H9 (cell line): ENCODE measurements around the gene APLN. TPM values are rescaled to one million over a fixed set of nuclear protein-coding genes. Genes with fewer than 3 reads are reported as not detected.

Source experiments
- DNase-seq: peaks from one replicate; pipeline ENCODE4 v3.0.0-alpha.2; 2017
- H2AFZ ChIP-seq: one replicate; pipeline ENCODE4 v1.6.1; 2013; ENCODE audit warnings: mild to moderate bottlenecking, low read length, control low read depth, moderate library complexity
- H2AK5ac ChIP-seq: 2 replicates; pipeline ENCODE4 v1.6.1; 2013; ENCODE audit warnings: low read length, control low read depth, mixed read lengths; ENCODE audit not compliant: insufficient read length
- H2BK120ac ChIP-seq: one replicate; pipeline ENCODE4 v1.6.1; 2013; ENCODE audit warnings: low read depth, mild to moderate bottlenecking, low read length, control low read depth, inconsistent platforms; ENCODE audit not compliant: poor library complexity, severe bottlenecking
- H2BK12ac ChIP-seq: 2 replicates; pipeline ENCODE4 v1.6.1; 2013; ENCODE audit warnings: low read length, control low read depth, mixed read lengths, low read depth; ENCODE audit not compliant: insufficient read length
- H2BK15ac ChIP-seq: 2 replicates; pipeline ENCODE4 v1.6.1; 2013; ENCODE audit warnings: low read depth, low read length, control low read depth
- H2BK20ac ChIP-seq: one replicate; pipeline ENCODE4 v1.6.1; 2013; ENCODE audit warnings: low read depth, mild to moderate bottlenecking, low read length, control low read depth, inconsistent platforms; ENCODE audit not compliant: poor library complexity, severe bottlenecking
- H2BK5ac ChIP-seq: 2 replicates; pipeline ENCODE4 v1.6.1; 2013; ENCODE audit warnings: low read length, control low read depth, mixed read lengths; ENCODE audit not compliant: insufficient read length
- H3K14ac ChIP-seq: 2 replicates; pipeline ENCODE4 v1.6.1; 2013; ENCODE audit warnings: low read length, control low read depth; ENCODE audit not compliant: insufficient read depth
- H3K18ac ChIP-seq: 2 replicates; pipeline ENCODE4 v1.6.1; 2013; ENCODE audit warnings: low read depth, mild to moderate bottlenecking, mixed read lengths, low read length, control low read depth; ENCODE audit not compliant: insufficient read length
- H3K23ac ChIP-seq: 2 replicates; pipeline ENCODE4 v1.6.1; 2013; ENCODE audit warnings: low read length, control low read depth, mixed read lengths, low read depth; ENCODE audit not compliant: insufficient read length
- H3K23me2 ChIP-seq: 2 replicates; pipeline ENCODE4 v1.6.1; 2013; ENCODE audit warnings: low read depth, mild to moderate bottlenecking, mixed read lengths, low read length, control low read depth; ENCODE audit not compliant: insufficient read length, poor library complexity, severe bottlenecking
- H3K27ac ChIP-seq: 2 replicates; pipeline ENCODE4 v1.5.1; 2013; ENCODE audit warnings: low read length, control low read depth, mixed read lengths, low read depth; ENCODE audit not compliant: insufficient read length
- H3K27me3 ChIP-seq: 2 replicates; pipeline ENCODE4 v1.6.1; 2013; ENCODE audit warnings: low read length, control low read depth, inconsistent platforms; ENCODE audit not compliant: insufficient read depth
- H3K4ac ChIP-seq: 2 replicates; pipeline ENCODE4 v1.6.1; 2013; ENCODE audit warnings: low read depth, mild to moderate bottlenecking, control low read depth, inconsistent platforms, low read length, moderate library complexity
- H3K4me1 ChIP-seq: 2 replicates; pipeline ENCODE4 v1.6.1; 2013; ENCODE audit warnings: low read length, control low read depth, inconsistent platforms; ENCODE audit not compliant: insufficient read depth
- H3K4me2 ChIP-seq: 2 replicates; pipeline ENCODE4 v1.6.1; 2013; ENCODE audit warnings: low read length, control low read depth, mixed read lengths; ENCODE audit not compliant: insufficient read length, insufficient read depth
- H3K56ac ChIP-seq: 2 replicates; pipeline ENCODE4 v1.6.1; 2013; ENCODE audit warnings: low read depth, mild to moderate bottlenecking, mixed read lengths, low read length, control low read depth; ENCODE audit not compliant: insufficient read length
- H3K79me1 ChIP-seq: 2 replicates; pipeline ENCODE4 v1.6.1; 2013; ENCODE audit warnings: low read depth, mild to moderate bottlenecking, moderate library complexity, low read length, control low read depth, inconsistent platforms; ENCODE audit not compliant: insufficient read depth, poor library complexity, severe bottlenecking
- H3K79me2 ChIP-seq: 2 replicates; pipeline ENCODE4 v1.6.1; 2013; ENCODE audit warnings: low read length, control low read depth, inconsistent platforms; ENCODE audit not compliant: insufficient read depth
- H3K9ac ChIP-seq: 2 replicates; pipeline ENCODE4 v1.6.1; 2013; ENCODE audit warnings: low read length, control low read depth, mixed read lengths; ENCODE audit not compliant: insufficient read length; ENCODE audit errors: extremely low read depth
- H3K9me3 ChIP-seq: one replicate; pipeline ENCODE4 v1.6.1; 2013; ENCODE audit warnings: low read depth, low read length, inconsistent platforms; ENCODE audit not compliant: control insufficient read depth
- H3T11ph ChIP-seq: one replicate; pipeline ENCODE4 v1.6.1; 2013; ENCODE audit warnings: mild to moderate bottlenecking, low read length, control low read depth, inconsistent platforms
- H4K20me1 ChIP-seq: one replicate; pipeline ENCODE4 v1.6.1; 2013; ENCODE audit not compliant: control insufficient read depth, insufficient read length, insufficient read depth
- H4K5ac ChIP-seq: 2 replicates; pipeline ENCODE4 v1.6.1; 2013; ENCODE audit warnings: low read depth, mild to moderate bottlenecking, mixed read lengths, low read length, control low read depth; ENCODE audit not compliant: insufficient read length
- H4K8ac ChIP-seq: replicated peaks from 2 replicates; pipeline ENCODE4 v1.6.1; 2013; ENCODE audit warnings: low read length, control low read depth, mixed read lengths, low read depth; ENCODE audit not compliant: insufficient read length
- H4K91ac ChIP-seq: 2 replicates; pipeline ENCODE4 v1.6.1; 2013; ENCODE audit warnings: low read depth, mild to moderate bottlenecking, moderate library complexity, mixed read lengths, low read length, control low read depth; ENCODE audit not compliant: insufficient read length
- H3K27ac Mint-ChIP-seq, 3 experiments: 2 replicates in 2 of 3; 3 replicates in 1 of 3; pipeline ENCODE4 v1.8.0; 2020 to 2021; ENCODE audit warnings: mixed read lengths in 3 of 3, mild to moderate bottlenecking in 1 of 3, moderate library complexity in 1 of 3
- H3K27me3 Mint-ChIP-seq: 2 replicates; pipeline ENCODE4 v1.8.0; 2021; ENCODE audit warnings: low read depth, mild to moderate bottlenecking, moderate library complexity, mixed read lengths
- H3K36me3 Mint-ChIP-seq, 3 experiments: 2 replicates in 2 of 3; 3 replicates in 1 of 3; pipeline ENCODE4 v1.8.0; 2020 to 2021; ENCODE audit warnings: low read depth in 3 of 3, mixed read lengths in 3 of 3; ENCODE audit not compliant: insufficient read depth in 1 of 3
- H3K4me1 Mint-ChIP-seq, 2 experiments: 2 replicates each; pipeline ENCODE4 v1.8.0; 2020; ENCODE audit warnings: mixed read lengths in 2 of 2
- H3K4me3 Mint-ChIP-seq, 2 experiments: 2 replicates in 1 of 2; 3 replicates in 1 of 2; pipeline ENCODE4 v1.8.0; 2020 to 2021; ENCODE audit warnings: mild to moderate bottlenecking in 2 of 2, mixed read lengths in 2 of 2, moderate library complexity in 1 of 2
- H3K9me3 Mint-ChIP-seq, 2 experiments: 2 replicates in 1 of 2; 3 replicates in 1 of 2; pipeline ENCODE4 v1.8.0; 2020; ENCODE audit warnings: mild to moderate bottlenecking in 2 of 2, mixed read lengths in 2 of 2, moderate library complexity in 1 of 2
- CTCF ChIP-seq: fragments of 200-600 bp; sonication (generic); conservative IDR thresholded peaks from 3 replicates; pipeline ENCODE4 v1.8.0; 2021; ENCODE audit warnings: antibody characterized with exemption, mild to moderate bottlenecking
- total RNA-seq: library from RNA; stranded (reverse); gene quantifications from 2 replicates; pipeline ENCODE4 v1.2.1, GENCODE V29; 2021

The APLN gene
- total RNA-seq, 1 experiment from 2014 or later, result 0.24 TPM

DNA sequence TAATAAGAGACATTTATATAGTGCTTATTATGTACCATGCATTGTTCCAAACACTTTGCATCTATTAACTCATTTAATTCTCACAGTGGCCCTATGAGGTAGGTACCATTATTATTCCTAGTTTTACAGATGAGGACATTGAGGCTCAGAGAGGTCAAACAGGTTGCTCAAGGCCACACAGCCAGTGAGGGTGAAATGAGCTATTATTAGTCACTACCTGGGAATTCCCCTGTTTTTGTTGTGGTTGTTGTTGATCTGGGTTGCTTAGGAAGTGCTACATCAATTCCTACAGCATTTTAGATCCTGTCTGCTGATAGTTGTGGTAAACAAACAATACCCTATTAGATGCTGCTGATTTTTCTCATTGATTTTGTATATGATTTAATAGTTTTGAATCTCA, 41.2 kb downstream of the APLN start:
- Mint-ChIP-seq H3K9me3 (peaks cover 0 to 14% of the 10 kb centered on the region in 2 experiments; a peak in 2 of 5 replicates), H3K36me3 (peaks cover 0 to 2% (median 0%) of the 10 kb centered on the region in 3 experiments; a peak in 1 of 7 replicates), H3K4me1 (peaks cover 2 to 3% of the 10 kb centered on the region in 2 experiments; a peak in 1 of 4 replicates), H3K4me3 (no peak overlapping the region), H3K27ac (no peak overlapping the region), H3K27me3 (peaks cover 10% of the 10 kb centered on the region)
- no peak overlapping the region for H2BK5ac ChIP-seq
- no peaks in the 10 kb centered on the region for H3K79me1 ChIP-seq
- no peak overlapping the region for H2AFZ ChIP-seq
- H3K14ac ChIP-seq, result no peak overlapping the region
- H3K9ac ChIP-seq, result no peak overlapping the region
- H2BK12ac ChIP-seq, result no peak overlapping the region
- H3K18ac ChIP-seq, result no peak overlapping the region
- H4K20me1 ChIP-seq, result no peaks in the 10 kb centered on the region
- H3K23ac ChIP-seq, result no peak overlapping the region
- H3K27ac ChIP-seq, result no peak overlapping the region
- H3T11ph ChIP-seq, result no peak overlapping the region
- H4K91ac ChIP-seq, result no peak overlapping the region
- H3K56ac ChIP-seq, result no peak overlapping the region
- H3K27me3 ChIP-seq, result no peaks in the 10 kb centered on the region
- no peak for TF ChIP-seq CTCF
- no peak overlapping the region for H2BK120ac ChIP-seq
- H3K4ac ChIP-seq, result no peak overlapping the region
- no peaks in the 10 kb centered on the region for H3K23me2 ChIP-seq
- no peak overlapping the region for H2BK20ac ChIP-seq
- H3K4me2 ChIP-seq, result no peak overlapping the region
- H4K5ac ChIP-seq, result no peak overlapping the region
- no peak for DNase-seq
- no peak overlapping the region for H2BK15ac ChIP-seq
- no peaks in the 10 kb centered on the region for H3K4me1 ChIP-seq
- no peaks in the 10 kb centered on the region for H3K79me2 ChIP-seq
- no peak overlapping the region for H4K8ac ChIP-seq
- H3K9me3 ChIP-seq, result no peaks in the 10 kb centered on the region
- no peak overlapping the region for H2AK5ac ChIP-seq
